Astrocyte (in vitro differentiated cells and primary cell): ENCODE results near the gene SDK1. TPM values are rescaled to one million over a fixed set of nuclear protein-coding genes. Genes with fewer than 3 reads are reported as not detected.

Experiments used
- DNase-seq: peaks from one replicate; pipeline ENCODE4 v3.0.0-alpha.2; 2010; ENCODE audit warnings: low read depth
- FAIRE-seq: peaks from 2 replicates; lab custom pipeline; 2011; peaks lifted over from hg19 to GRCh38; lab: Jason Lieb, UNC
- H2AFZ ChIP-seq: 2 replicates; pipeline ENCODE4 v1.6.0; 2012; ENCODE audit warnings: low read depth, low read length, inconsistent platforms
- H3K27ac ChIP-seq: 2 replicates; pipeline ENCODE4 v1.5.1; 2011; ENCODE audit warnings: low read depth, low read length, inconsistent platforms
- H3K27me3 ChIP-seq: 2 replicates; pipeline ENCODE4 v1.6.0; 2011; ENCODE audit warnings: low read length, inconsistent platforms; ENCODE audit not compliant: insufficient read depth
- H3K36me3 ChIP-seq: 2 replicates; pipeline ENCODE4 v1.5.1; 2011; ENCODE audit warnings: low read length, inconsistent platforms; ENCODE audit not compliant: insufficient read depth
- H3K4me1 ChIP-seq: 2 replicates; pipeline ENCODE4 v1.5.1; 2011; ENCODE audit warnings: low read length, inconsistent platforms; ENCODE audit not compliant: insufficient read depth
- H3K4me2 ChIP-seq: 2 replicates; pipeline ENCODE4 v1.6.0; 2012; ENCODE audit warnings: low read length, inconsistent platforms
- H3K4me3 ChIP-seq: 2 replicates; pipeline ENCODE4 v1.5.1; 2011; ENCODE audit warnings: low read depth, mild to moderate bottlenecking, low read length, inconsistent platforms; ENCODE audit not compliant: insufficient read depth
- H3K79me2 ChIP-seq: 2 replicates; pipeline ENCODE4 v1.6.0; 2012; ENCODE audit warnings: mild to moderate bottlenecking, low read length, inconsistent platforms; ENCODE audit not compliant: insufficient read depth
- H3K9ac ChIP-seq: 2 replicates; pipeline ENCODE4 v1.6.0; 2012; ENCODE audit warnings: mild to moderate bottlenecking, low read length, inconsistent platforms
- H3K9me3 ChIP-seq: 2 replicates; pipeline ENCODE4 v1.5.1; 2012; ENCODE audit warnings: low read depth, mild to moderate bottlenecking, low read length, inconsistent platforms; ENCODE audit not compliant: insufficient read depth
- H4K20me1 ChIP-seq: 2 replicates; pipeline ENCODE4 v1.6.0; 2012; ENCODE audit warnings: low read length, inconsistent platforms; ENCODE audit not compliant: insufficient read depth
- H3K27ac Mint-ChIP-seq: one replicate; pipeline ENCODE4 v1.8.0; 2021; ENCODE audit warnings: mild to moderate bottlenecking, mixed read lengths; ENCODE audit not compliant: unreplicated experiment
- H3K27me3 Mint-ChIP-seq: one replicate; pipeline ENCODE4 v1.8.0; 2021; ENCODE audit warnings: low read depth, mixed read lengths; ENCODE audit not compliant: unreplicated experiment
- H3K36me3 Mint-ChIP-seq: one replicate; pipeline ENCODE4 v1.8.0; 2021; ENCODE audit warnings: low read depth, mixed read lengths; ENCODE audit not compliant: unreplicated experiment
- H3K4me1 Mint-ChIP-seq: one replicate; pipeline ENCODE4 v1.8.0; 2021; ENCODE audit warnings: low read depth, mixed read lengths; ENCODE audit not compliant: unreplicated experiment
- H3K4me3 Mint-ChIP-seq: one replicate; pipeline ENCODE4 v1.8.0; 2021; ENCODE audit warnings: mild to moderate bottlenecking, moderate library complexity, mixed read lengths; ENCODE audit not compliant: unreplicated experiment
- H3K9me3 Mint-ChIP-seq: one replicate; pipeline ENCODE4 v1.8.0; 2021; ENCODE audit warnings: mild to moderate bottlenecking, mixed read lengths; ENCODE audit not compliant: unreplicated experiment
- CTCF ChIP-seq: IDR thresholded peaks from 2 replicates; pipeline ENCODE4 v1.5.1; 2011; ENCODE audit warnings: low read depth, mild to moderate bottlenecking, inconsistent platforms, low read length, moderate library complexity; ENCODE audit not compliant: insufficient read depth
- EZH2 ChIP-seq: IDR thresholded peaks from 2 replicates; pipeline ENCODE4 v1.6.1; 2012; ENCODE audit warnings: mild to moderate bottlenecking, low read length, inconsistent platforms; ENCODE audit not compliant: insufficient read depth
- total RNA-seq: library from RNA; stranded (reverse); gene quantifications from 2 replicates; pipeline ENCODE4 v1.2.1, GENCODE V29; 2021

Gene SDK1
- total RNA-seq, 1 donor from 2014 or later, result 4.2 TPM

GRCh38 chr7:3725155-3726059, 424.4 kb downstream of the SDK1 start:
- Histone ChIP-seq H4K20me1 (no peaks in the 10 kb centered on the region), H3K4me1 (no peaks in the 10 kb centered on the region), H3K4me3 (no peak overlapping the region), H3K27ac (no peak overlapping the region), H3K79me2 (no peaks in the 10 kb centered on the region), H3K9ac (no peak overlapping the region), H3K27me3 (no peaks in the 10 kb centered on the region), H3K4me2 (no peak overlapping the region), H2AFZ (no peak overlapping the region), H3K36me3 (no peaks in the 10 kb centered on the region), H3K9me3 (no peaks in the 10 kb centered on the region)
- no peak overlapping the region for H3K27ac Mint-ChIP-seq
- no peak for FAIRE-seq
- H3K27me3 Mint-ChIP-seq, result no peaks in the 10 kb centered on the region
- H3K9me3 Mint-ChIP-seq, result peaks cover 2% of the 10 kb centered on the region
- no peaks in the 10 kb centered on the region for H3K36me3 Mint-ChIP-seq
- TF ChIP-seq CTCF (no peak), EZH2 (no peak)
- DNase-seq, result no peak
- no peaks in the 10 kb centered on the region for H3K4me1 Mint-ChIP-seq
- no peak overlapping the region for H3K4me3 Mint-ChIP-seq

- H3K36me3 Mint-ChIP-seq, result peaks cover 7% of the 10 kb centered on the region
- Histone ChIP-seq H3K9ac (no peak overlapping the region), H2AFZ (no peak overlapping the region), H3K27ac (no peak overlapping the region), H3K4me1 (peaks cover 6% of the 10 kb centered on the region), H3K79me2 (no peaks in the 10 kb centered on the region), H3K36me3 (no peaks in the 10 kb centered on the region), H3K4me2 (no peak overlapping the region), H3K4me3 (no peak overlapping the region), H3K9me3 (no peaks in the 10 kb centered on the region), H4K20me1 (no peaks in the 10 kb centered on the region), H3K27me3 (no peaks in the 10 kb centered on the region)
- no peaks in the 10 kb centered on the region for H3K27me3 Mint-ChIP-seq
- H3K4me1 Mint-ChIP-seq, result no peaks in the 10 kb centered on the region
- no peak for TF ChIP-seq CTCF
- no peak for TF ChIP-seq EZH2
- DNase-seq (peak; percentile 62), FAIRE-seq (no peak)
- no peak overlapping the region for H3K27ac Mint-ChIP-seq
- H3K4me3 Mint-ChIP-seq, result no peak overlapping the region
- peaks cover 5% of the 10 kb centered on the region for H3K9me3 Mint-ChIP-seq
Observed at GRCh38 chr7:3730276-3730675, 429.2 kb downstream of the SDK1 start.
